GM12872 (cell line): ENCODE data around the gene TFCP2L1.

Source experiments
- CTCF ChIP-seq: IDR thresholded peaks from 3 replicates; pipeline ENCODE4 v1.5.1; 2011; ENCODE audit warnings: low read depth, mild to moderate bottlenecking, low read length, moderate library complexity; ENCODE audit not compliant: insufficient read depth

Gene TFCP2L1

GRCh38 chr2:121192576-121192975 is 92.4 kb downstream of the TFCP2L1 start:
- no peak for TF ChIP-seq CTCF

- TF ChIP-seq CTCF = no peak
Observed at GRCh38 chr2:121191191-121192170, 93.5 kb downstream of the TFCP2L1 start.

- no peak for TF ChIP-seq CTCF
Observed at GRCh38 chr2:121189661-121190381, 95.2 kb downstream of the TFCP2L1 start.

- no peak for TF ChIP-seq CTCF
Observed at GRCh38 chr2:121189011-121189410, 96.0 kb downstream of the TFCP2L1 start.

- no peak for TF ChIP-seq CTCF
Observed at GRCh38 chr2:121187982-121188411, 97.0 kb downstream of the TFCP2L1 start.

GRCh38 chr2:121187351-121187981 is 97.5 kb downstream of the TFCP2L1 start:
- no peak for TF ChIP-seq CTCF

- TF ChIP-seq CTCF = no peak
Observed at GRCh38 chr2:121186261-121186660, 98.7 kb downstream of the TFCP2L1 start.
